DMS153 (cell line): ENCODE results near the gene TSPAN14.

Source experiments
- DNase-seq: peaks from one replicate; lab custom pipeline; 2025; lab: John Stamatoyannopoulos, UW

TSPAN14 gene

GRCh38 chr10:80455461-80456349, 1.6 kb downstream of the TSPAN14 start:
- no peak for DNase-seq

GRCh38 chr10:80457554-80458262, 3.6 kb downstream of the TSPAN14 start:
- DNase-seq = no peak

GRCh38 chr10:80458263-80458625, 4.1 kb downstream of the TSPAN14 start:
- DNase-seq = no peak

- no peak for DNase-seq
These were observed 4.5 kb downstream of the TSPAN14 start for GRCh38 chr10:80458638-80459037.

GRCh38 chr10:80459047-80459865, 5.1 kb downstream of the TSPAN14 start:
- peak; percentile 32 for DNase-seq

GRCh38 chr10:80460399-80461207, 6.5 kb downstream of the TSPAN14 start:
- DNase-seq = peak; percentile 93

GRCh38 chr10:80461208-80462183, 7.4 kb downstream of the TSPAN14 start:
- no peak for DNase-seq

GRCh38 chr10:80462299-80462980, 8.3 kb downstream of the TSPAN14 start:
- no peak for DNase-seq

GRCh38 chr10:80462981-80463741, 9.1 kb downstream of the TSPAN14 start:
- DNase-seq = no peak

- no peak for DNase-seq
These were observed 9.8 kb downstream of the TSPAN14 start for GRCh38 chr10:80463868-80464267.

GRCh38 chr10:80464557-80465450, 10.7 kb downstream of the TSPAN14 start:
- DNase-seq = no peak

GRCh38 chr10:80465451-80465835, 11.3 kb downstream of the TSPAN14 start:
- no peak for DNase-seq

- no peak for DNase-seq
These were observed 11.9 kb downstream of the TSPAN14 start for GRCh38 chr10:80465839-80466590.

- no peak for DNase-seq
These were observed 12.7 kb downstream of the TSPAN14 start for GRCh38 chr10:80466724-80467326.

GRCh38 chr10:80468002-80468401, 13.9 kb downstream of the TSPAN14 start:
- peak; percentile 20 for DNase-seq

GRCh38 chr10:80468806-80469421, 14.8 kb downstream of the TSPAN14 start:
- peak; percentile 22 for DNase-seq
